Amniotic epithelial cell (primary cell): ENCODE data around the gene MRPS18C.
A peak's percentile ranks its signal among the peaks of the same experiment; 100 is the strongest.
"Not testable (repeated sequence)": the region's sequence is repeated elsewhere in the genome, so short reads cannot be mapped to it uniquely, and the experiment has no call there.

Experiments
- DNase-seq: peaks from one replicate; pipeline ENCODE4 v3.0.0-alpha.2; 2010; ENCODE audit warnings: low read depth

MRPS18C gene

DNA sequence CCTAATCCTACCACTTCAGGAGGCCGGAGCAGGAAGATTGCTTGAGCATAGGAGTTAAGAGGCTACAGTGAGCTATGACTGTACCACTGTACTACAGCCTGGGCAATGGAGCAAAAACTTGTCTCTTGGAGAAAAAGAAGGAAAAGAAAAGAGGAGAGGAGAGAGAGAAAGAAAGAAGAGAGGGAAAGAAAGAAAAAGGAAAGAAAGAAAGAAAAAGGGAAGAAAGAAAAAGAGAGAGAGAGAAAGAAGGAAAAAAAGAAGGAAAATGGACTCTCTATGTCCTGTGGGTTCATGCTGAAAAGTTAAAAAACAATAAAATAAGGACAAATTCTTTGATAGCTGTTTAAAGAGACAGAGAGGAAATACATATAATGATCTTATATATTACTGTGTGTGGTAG, 42.3 kb downstream of the MRPS18C start:
- no peak for DNase-seq

- not testable (repeated sequence) for DNase-seq
These were observed 45.8 kb downstream of the MRPS18C start for GRCh38 chr4:83501671-83502070.

DNA sequence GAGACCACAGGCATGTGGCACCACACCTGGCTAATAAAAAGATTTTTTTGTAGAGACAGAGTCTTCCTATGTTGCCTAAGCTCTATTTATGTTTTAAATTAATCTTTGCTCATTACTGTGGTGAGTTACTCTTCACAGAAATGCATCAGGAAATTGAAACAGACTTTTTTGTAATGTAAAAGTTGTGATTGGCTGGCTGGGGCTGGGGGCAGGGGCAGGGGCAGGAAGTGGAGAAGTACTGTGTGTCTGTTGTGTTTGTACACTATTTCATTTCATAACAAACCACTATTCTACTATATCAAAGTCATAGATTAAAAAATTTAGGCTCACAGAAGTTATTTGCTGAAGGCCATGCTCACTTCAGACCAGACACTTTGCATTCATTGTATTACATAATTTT, 48.1 kb downstream of the MRPS18C start:
- DNase-seq: no peak

GRCh38 chr4:83504503-83504902, 48.6 kb downstream of the MRPS18C start:
- no peak for DNase-seq

DNA sequence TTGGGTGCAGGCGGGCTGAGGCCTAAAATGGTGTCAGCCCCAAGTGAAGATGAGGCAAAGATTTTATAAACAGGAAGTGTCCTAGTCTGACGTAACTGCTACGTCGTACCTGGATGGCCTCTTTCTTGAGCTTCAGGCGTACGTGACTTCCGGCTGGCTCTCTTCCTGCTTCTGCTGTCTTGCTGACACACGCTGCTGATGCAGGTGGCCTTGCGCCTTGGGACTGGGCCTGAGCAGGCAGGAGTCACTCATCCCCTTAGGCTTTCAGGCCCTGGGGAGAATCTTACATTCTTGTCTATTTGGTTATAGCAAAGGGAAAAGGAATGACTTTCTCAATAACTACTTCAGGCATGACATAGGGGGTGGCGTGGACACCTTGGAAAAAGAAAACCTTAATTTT, 49.1 kb downstream of the MRPS18C start:
- DNase-seq: no peak

GRCh38 chr4:83509156-83509585, 53.3 kb downstream of the MRPS18C start:
- DNase-seq: peak; percentile 58

DNA sequence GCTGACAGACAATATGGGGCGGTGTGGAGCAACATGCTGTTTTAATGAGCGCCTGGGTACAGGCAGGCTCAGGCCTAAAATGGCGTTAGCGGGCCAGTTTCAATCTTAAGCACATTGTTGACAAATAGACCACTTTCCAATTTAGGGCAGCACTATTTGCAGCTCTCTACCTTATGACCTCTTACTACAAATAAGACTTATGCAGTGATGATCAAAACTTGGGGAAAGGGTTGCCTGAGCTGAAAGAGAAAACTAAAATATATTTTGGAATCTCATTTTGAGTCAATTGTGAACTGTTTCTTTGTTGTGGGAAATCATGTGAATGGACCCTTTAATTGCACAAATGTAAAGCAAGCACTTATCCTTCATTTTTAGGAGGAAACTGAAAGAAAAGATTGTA, 54.6 kb downstream of the MRPS18C start:
- DNase-seq: no peak
